B cell (primary cell): ENCODE measurements around the gene AMPH. TPM values are rescaled to one million over a fixed set of nuclear protein-coding genes. Genes with fewer than 3 reads are reported as not detected.

Experiments
- ATAC-seq: fragments of 200-7000 bp; cut with Tn5 transposase; one replicate; pipeline ENCODE4 v1.10.0; 2021; ENCODE audit warnings: low read depth, mild to moderate bottlenecking, moderate number of reproducible peaks, moderate library complexity
- CTCF ChIA-PET: fragments of 350-600 bp; sonication (Branson Sonifier 250); formaldehyde crosslinking; loops from one replicate; lab custom pipeline; 2021; ENCODE audit warnings: antibody characterized with exemption, inconsistent platforms; lab: Charles Lee
- POLR2A ChIA-PET: fragments of 350-600 bp; sonication (Branson Sonifier 250); formaldehyde crosslinking; loops from one replicate; lab custom pipeline; 2021; ENCODE audit warnings: antibody characterized with exemption; lab: Charles Lee
- DNase-seq: peaks from one replicate; pipeline ENCODE4 v3.0.0; 2013
- H2AFZ ChIP-seq: 2 replicates; pipeline ENCODE4 v1.6.1; 2012; ENCODE audit warnings: mild to moderate bottlenecking, low read depth, low read length; ENCODE audit not compliant: insufficient read depth, poor library complexity, severe bottlenecking
- H3K27ac ChIP-seq, 2 donors: 1 replicate in 1 of 2; 2 replicates in 1 of 2; pipeline ENCODE4 v1.5.1; 2012 to 2013; ENCODE audit warnings: low read length in 2 of 2, mild to moderate bottlenecking in 2 of 2, moderate library complexity in 1 of 2
- H3K27me3 ChIP-seq, 4 experiments: fragments of 200-600 bp in 1 of 4; sonication (generic) in 1 of 4; replicated peaks in 1 of 4; 1 replicate in 2 of 4; 2 replicates in 2 of 4; pipeline versions ENCODE4 v1.6.1 to v1.7.0; 2013 to 2016; ENCODE audit warnings: low read length in 3 of 4, mild to moderate bottlenecking in 2 of 4, mixed read lengths in 1 of 4, moderate library complexity in 1 of 4; ENCODE audit not compliant: insufficient read depth in 4 of 4, control insufficient read depth in 3 of 4; ENCODE audit errors: control extremely low read depth in 1 of 4
- H3K36me3 ChIP-seq, 2 experiments: replicated peaks in 1 of 2; 1 replicate in 1 of 2; 2 replicates in 1 of 2; pipeline versions ENCODE4 v1.6.1 to v1.7.1; 2013; ENCODE audit warnings: low read length in 1 of 2; ENCODE audit not compliant: insufficient read depth in 2 of 2, control insufficient read depth in 1 of 2; ENCODE audit errors: control extremely low read depth in 1 of 2, extremely low read depth in 1 of 2
- H3K4me1 ChIP-seq, 2 donors: fragments of 200-600 bp in 1 of 2; sonication (generic) in 1 of 2; 1 replicate in 1 of 2; 2 replicates in 1 of 2; pipeline versions ENCODE4 v1.5.1 to v1.6.1; 2013 to 2017; ENCODE audit warnings: low read length in 2 of 2; ENCODE audit not compliant: control insufficient read depth in 2 of 2, insufficient read depth in 2 of 2
- H3K4me2 ChIP-seq: replicated peaks from 2 replicates; pipeline ENCODE3; 2012; ENCODE audit warnings: mild to moderate bottlenecking, low read depth, low read length; ENCODE audit not compliant: poor library complexity, severe bottlenecking
- H3K4me3 ChIP-seq, 5 experiments: fragments of 200-600 bp in 1 of 5; sonication (generic) in 1 of 5; 1 replicate in 3 of 5; 2 replicates in 2 of 5; pipeline versions ENCODE4 v1.5.1 to v1.7.0; 2011 to 2016; ENCODE audit warnings: low read length in 4 of 5, mild to moderate bottlenecking in 4 of 5, low read depth in 2 of 5, control low read depth in 1 of 5, moderate library complexity in 1 of 5; ENCODE audit not compliant: insufficient read depth in 1 of 5; ENCODE audit errors: control extremely low read depth in 1 of 5, extremely low read depth in 1 of 5
- H3K79me2 ChIP-seq: fragments of 200-600 bp; sonication (generic); one replicate; pipeline ENCODE4 v1.6.0; 2016; ENCODE audit warnings: low read length; ENCODE audit not compliant: control insufficient read depth, insufficient read depth
- H3K9ac ChIP-seq: fragments of 200-600 bp; sonication (generic); 2 replicates; pipeline ENCODE4 v1.6.1; 2017; ENCODE audit warnings: mild to moderate bottlenecking, low read length, moderate library complexity
- H3K9me3 ChIP-seq, 3 donors: one replicate each; pipeline versions ENCODE4 v1.6.1 to v1.7.1; 2013; ENCODE audit warnings: low read length in 2 of 3; ENCODE audit not compliant: control insufficient read depth in 2 of 3, insufficient read depth in 1 of 3; ENCODE audit errors: control extremely low read depth in 1 of 3
- H4K20me1 ChIP-seq: 2 replicates; pipeline ENCODE4 v1.6.0; 2012; ENCODE audit warnings: mild to moderate bottlenecking, low read length; ENCODE audit not compliant: insufficient read depth, control insufficient read depth, poor library complexity, severe bottlenecking
- H3K27ac Mint-ChIP-seq: one replicate; pipeline ENCODE4 v1.8.0; 2021; ENCODE audit warnings: mixed read lengths
- H3K27me3 Mint-ChIP-seq: one replicate; pipeline ENCODE4 v1.8.0; 2021; ENCODE audit warnings: mixed read lengths
- H3K4me1 Mint-ChIP-seq: one replicate; pipeline ENCODE4 v1.8.0; 2021; ENCODE audit warnings: mixed read lengths
- H3K4me3 Mint-ChIP-seq: one replicate; pipeline ENCODE4 v1.8.0; 2021; ENCODE audit warnings: mixed read lengths
- H3K9me3 Mint-ChIP-seq: one replicate; pipeline ENCODE4 v1.8.0; 2022; ENCODE audit warnings: mixed read lengths; ENCODE audit not compliant: insufficient read depth
- EZH2 ChIP-seq: IDR thresholded peaks from 2 replicates; pipeline ENCODE4 v1.6.1; 2012; ENCODE audit warnings: borderline replicate concordance, low read depth, mild to moderate bottlenecking, moderate library complexity, low read length; ENCODE audit not compliant: insufficient read depth, poor library complexity, severe bottlenecking
- WGBS: methylation state at CpG from one replicate; pipeline ENCODE4 v1.1.5; 2013; ENCODE audit warnings: missing lambda C conversion rate; ENCODE audit not compliant: insufficient coverage; 5-methylcytosine and 5-hydroxymethylcytosine counted together
- intact Hi-C: fragments of 100-400 bp; cut with micrococcal nuclease; formaldehyde crosslinking; loops from one replicate; pipeline ENCODE4 v1.10.0; 2022
- polyA plus RNA-seq: library from polyadenylated mRNA; depleted of rRNA; stranded (reverse); fragments of >200 nt; gene quantifications from 2 replicates; pipeline ENCODE4 v1.2.3, GENCODE V29; 2012
- total RNA-seq, 2 donors: library from RNA; stranded (reverse); fragments of 120-200 nt in 1 of 2; gene quantifications; 1 replicate in 1 of 2; 2 replicates in 1 of 2; pipeline versions ENCODE4 v1.2.3 to v1.2.4, GENCODE V29; 2013 to 2022

Gene AMPH
- total and polyA plus RNA-seq, 2 donors (not counting 1 experiment from before 2014, with no cell fraction given): not detected

- Mint-ChIP-seq H3K27ac (no peak overlapping the region), H3K27me3 (peaks cover 24% of the 10 kb centered on the region), H3K4me1 (no peaks in the 10 kb centered on the region), H3K4me3 (no peak overlapping the region), H3K9me3 (peaks cover 5% of the 10 kb centered on the region)
- ChIA-PET POLR2A (no interaction called here), CTCF (interaction anchor here (1.1 kb wide), 1 partner anchor 55 kb away, joined by 3 read pairs; no protein-coding TSS in a partner anchor)
- 95% methylated on average over 4 of the region's 5 CpGs for WGBS
- no peaks in the 10 kb centered on the region for H3K79me2 ChIP-seq
- no peaks in the 10 kb centered on the region for H3K27me3 ChIP-seq
- no peak overlapping the region for H3K4me2 ChIP-seq
- no peaks in the 10 kb centered on the region for H3K36me3 ChIP-seq
- no peaks in the 10 kb centered on the region for H4K20me1 ChIP-seq
- no peak for DNase-seq
- ATAC-seq: no peak
- no peak overlapping the region for H3K27ac ChIP-seq
- no peak for TF ChIP-seq EZH2
- H3K9ac ChIP-seq: no peak overlapping the region
- intact Hi-C loops: no loop called here
- H2AFZ ChIP-seq: no peak overlapping the region
- H3K4me3 ChIP-seq: no peak overlapping the region
- H3K4me1 ChIP-seq: no peaks in the 10 kb centered on the region
- peaks cover 0 to 7% (median 0%) of the 10 kb centered on the region in 3 donors for H3K9me3 ChIP-seq
These were observed 177.3 kb downstream of the AMPH start for GRCh38 chr7:38453826-38454225.

- TF ChIP-seq EZH2: no peak
- H3K4me3 ChIP-seq: no peak overlapping the region
- H3K79me2 ChIP-seq: no peaks in the 10 kb centered on the region
- CTCF ChIA-PET: interaction anchor here (1.1 kb wide), 1 partner anchor 54 kb away, joined by 3 read pairs; no protein-coding TSS in a partner anchor
- H4K20me1 ChIP-seq: no peaks in the 10 kb centered on the region
- peaks cover 5% of the 10 kb centered on the region for H3K9me3 Mint-ChIP-seq
- POLR2A ChIA-PET: no interaction called here
- H3K27me3 Mint-ChIP-seq: peaks cover 24% of the 10 kb centered on the region
- ATAC-seq (no peak), DNase-seq (no peak)
- H3K27ac Mint-ChIP-seq: no peak overlapping the region
- no peak overlapping the region for H3K4me2 ChIP-seq
- H3K27me3 ChIP-seq: no peaks in the 10 kb centered on the region
- no peaks in the 10 kb centered on the region for H3K4me1 Mint-ChIP-seq
- H3K4me3 Mint-ChIP-seq: no peak overlapping the region
- H3K4me1 ChIP-seq: no peaks in the 10 kb centered on the region
- no peaks in the 10 kb centered on the region for H3K36me3 ChIP-seq
- H3K9ac ChIP-seq: no peak overlapping the region
- intact Hi-C loops: no loop called here
- peaks cover 0 to 7% (median 0%) of the 10 kb centered on the region in 3 donors for H3K9me3 ChIP-seq
- 95% methylated on average over 2 of the region's 3 CpGs for WGBS
- H3K27ac ChIP-seq: no peak overlapping the region
- no peak overlapping the region for H2AFZ ChIP-seq
These were observed 178.0 kb downstream of the AMPH start for GRCh38 chr7:38453168-38453567.
